GM12872 (cell line): Measurements from ENCODE around the gene TTLL5.
A peak's percentile ranks its signal among the peaks of the same experiment; 100 is the strongest.

ENCODE experiments used
- TF ChIP-seq, protein P1 (sequence below): IDR thresholded peaks from 3 replicates; pipeline ENCODE4 v1.5.1; 2011; ENCODE audit warnings: low read depth, mild to moderate bottlenecking, low read length, moderate library complexity; ENCODE audit not compliant: insufficient read depth

The TTLL5 gene

DNA sequence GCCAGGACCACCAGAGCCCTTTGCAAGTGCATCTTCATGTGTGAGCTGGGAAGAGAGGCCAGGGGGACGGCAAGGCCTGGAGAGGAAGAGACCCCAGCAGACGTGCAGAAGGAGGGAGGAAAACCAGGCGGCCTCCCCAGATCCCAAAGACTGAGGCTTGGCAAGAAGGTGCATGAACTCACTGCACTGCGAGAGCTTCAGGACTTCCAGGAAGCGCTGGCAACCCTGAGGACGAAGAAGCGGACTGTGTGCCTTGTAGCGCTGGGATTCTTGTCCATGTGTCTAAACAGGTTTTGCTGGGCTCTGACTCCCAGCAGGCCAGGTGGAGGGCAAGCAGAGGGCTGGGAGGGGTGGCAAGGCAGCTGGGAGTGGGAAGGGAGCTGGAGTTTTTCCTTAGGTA lies 319.8 kb downstream of the TTLL5 start:
- TF ChIP-seq, protein P1, sequence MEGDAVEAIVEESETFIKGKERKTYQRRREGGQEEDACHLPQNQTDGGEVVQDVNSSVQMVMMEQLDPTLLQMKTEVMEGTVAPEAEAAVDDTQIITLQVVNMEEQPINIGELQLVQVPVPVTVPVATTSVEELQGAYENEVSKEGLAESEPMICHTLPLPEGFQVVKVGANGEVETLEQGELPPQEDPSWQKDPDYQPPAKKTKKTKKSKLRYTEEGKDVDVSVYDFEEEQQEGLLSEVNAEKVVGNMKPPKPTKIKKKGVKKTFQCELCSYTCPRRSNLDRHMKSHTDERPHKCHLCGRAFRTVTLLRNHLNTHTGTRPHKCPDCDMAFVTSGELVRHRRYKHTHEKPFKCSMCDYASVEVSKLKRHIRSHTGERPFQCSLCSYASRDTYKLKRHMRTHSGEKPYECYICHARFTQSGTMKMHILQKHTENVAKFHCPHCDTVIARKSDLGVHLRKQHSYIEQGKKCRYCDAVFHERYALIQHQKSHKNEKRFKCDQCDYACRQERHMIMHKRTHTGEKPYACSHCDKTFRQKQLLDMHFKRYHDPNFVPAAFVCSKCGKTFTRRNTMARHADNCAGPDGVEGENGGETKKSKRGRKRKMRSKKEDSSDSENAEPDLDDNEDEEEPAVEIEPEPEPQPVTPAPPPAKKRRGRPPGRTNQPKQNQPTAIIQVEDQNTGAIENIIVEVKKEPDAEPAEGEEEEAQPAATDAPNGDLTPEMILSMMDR: no peak

DNA sequence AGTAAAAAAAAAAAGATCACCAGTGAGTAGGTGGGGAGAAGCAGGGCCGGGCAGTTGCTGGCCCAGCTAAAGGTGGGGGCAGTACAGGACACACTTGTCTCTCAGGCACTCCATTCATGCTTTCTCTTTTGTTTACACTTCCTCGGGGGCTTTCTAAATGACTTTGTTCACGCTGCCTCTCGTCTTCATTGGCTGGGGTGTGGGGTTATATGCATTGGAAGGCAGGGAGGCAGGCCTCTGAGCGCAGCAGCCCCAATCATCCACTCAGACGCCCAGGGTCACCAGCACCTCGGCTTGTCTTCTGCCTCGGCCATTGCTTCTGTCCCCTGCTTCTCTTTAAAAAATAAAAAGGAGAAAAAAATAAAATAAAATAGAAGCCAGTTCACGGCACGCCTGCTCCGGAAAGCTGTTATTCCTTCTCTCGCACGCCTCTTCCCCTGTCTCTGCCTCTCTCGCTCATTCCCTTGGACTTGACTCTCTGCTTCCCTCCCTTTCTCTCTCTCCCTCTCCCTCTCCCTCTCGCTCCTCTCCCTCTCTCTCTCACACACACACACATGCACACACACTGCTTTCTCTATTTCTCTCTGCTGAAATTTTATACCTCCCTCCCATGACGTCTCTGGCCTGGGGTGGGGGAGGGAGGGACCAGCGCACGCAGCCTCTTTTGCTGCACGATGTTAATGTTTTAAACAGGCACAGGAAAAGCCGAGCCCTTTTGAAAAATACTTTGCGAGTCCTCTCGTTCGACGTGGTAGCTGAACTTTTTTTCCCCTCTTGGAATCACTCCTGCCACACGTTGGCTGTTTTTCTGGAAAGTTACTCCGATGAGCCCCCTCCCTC lies 320.6 kb downstream of the TTLL5 start, which contains the start of gene TGFB3:
TGFB3 (minus strand) TSS at position 570 of the 840 bp plus-strand sequence. CDS start 1,102 bp downstream, outside the sequence.
- TF ChIP-seq, protein P1: no peak

DNA sequence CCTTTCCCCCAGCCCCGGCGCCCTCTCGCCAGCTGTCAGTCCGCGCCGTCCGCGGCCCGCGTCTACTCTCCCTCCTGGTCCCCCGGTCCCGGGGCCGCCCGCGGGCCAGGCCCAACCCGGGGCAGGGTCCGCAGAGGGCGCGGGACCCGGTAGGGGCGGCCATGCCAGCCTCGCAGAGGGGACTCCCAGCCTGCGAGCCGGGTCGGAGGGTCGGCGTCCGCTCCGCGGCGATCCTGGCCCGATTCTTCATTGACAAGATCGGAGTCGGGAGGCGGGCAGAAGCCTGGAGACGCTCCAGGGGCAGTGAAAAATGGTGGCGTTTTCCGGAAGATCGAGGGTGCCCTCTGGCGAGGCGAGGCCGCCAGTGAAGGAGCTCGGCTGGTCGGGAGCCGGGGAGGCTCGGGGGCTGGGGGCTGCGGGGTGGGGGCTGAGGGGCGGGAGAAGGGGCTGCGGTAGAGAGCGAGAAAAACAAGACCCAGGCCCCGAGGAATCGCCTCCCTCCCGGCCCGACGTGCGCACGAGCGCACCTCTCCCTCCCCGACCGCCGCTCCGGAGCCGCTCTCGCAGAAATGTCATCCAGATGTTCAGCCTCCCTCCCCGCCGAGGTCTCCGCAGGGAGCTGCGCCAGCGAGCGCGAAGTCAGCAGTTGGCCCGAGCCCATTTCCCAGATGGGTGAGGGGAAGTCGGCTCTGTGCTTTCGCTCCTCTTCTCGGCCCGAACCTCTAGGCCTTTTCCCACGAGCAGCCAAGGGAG lies 321.4 kb downstream of the TTLL5 start:
- TF ChIP-seq, protein P1: peak; percentile 72

DNA sequence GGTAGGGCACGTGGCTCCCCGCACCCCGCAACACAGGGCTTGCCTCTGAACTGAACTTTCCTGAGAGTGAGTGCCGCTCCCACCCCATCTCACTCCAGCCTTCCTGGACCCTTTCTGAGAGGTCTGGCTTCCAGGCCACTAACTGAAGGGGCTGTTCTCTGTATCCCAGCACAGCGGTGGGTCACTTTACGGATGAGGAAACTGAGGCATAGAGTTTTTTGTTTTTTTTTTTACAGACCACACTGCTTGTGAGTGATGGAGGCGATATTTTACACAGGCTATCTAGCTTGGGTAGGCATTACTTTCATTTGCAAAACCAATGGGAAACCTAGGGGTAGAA lies 321.9 kb downstream of the TTLL5 start:
- TF ChIP-seq, protein P1: no peak

DNA sequence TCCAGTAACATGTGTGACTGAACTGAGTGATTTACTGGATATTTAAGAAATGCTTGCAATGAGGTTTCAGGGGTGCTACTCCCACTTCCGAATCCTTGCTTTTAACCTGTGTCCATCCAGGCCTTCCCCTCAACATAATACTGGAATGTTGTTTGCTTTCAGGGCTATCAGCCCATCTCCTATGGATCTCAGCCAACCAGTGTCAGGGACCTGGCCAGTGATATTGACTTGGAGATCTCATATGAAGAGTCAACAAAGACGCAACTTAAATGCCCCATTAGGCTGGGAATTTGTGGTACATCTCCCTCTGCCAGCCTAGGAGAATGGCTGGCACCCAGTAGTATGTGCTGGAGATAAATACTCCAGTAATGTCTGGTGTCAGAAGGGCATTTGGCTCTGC lies 323.6 kb downstream of the TTLL5 start:
- TF ChIP-seq, protein P1: no peak

DNA sequence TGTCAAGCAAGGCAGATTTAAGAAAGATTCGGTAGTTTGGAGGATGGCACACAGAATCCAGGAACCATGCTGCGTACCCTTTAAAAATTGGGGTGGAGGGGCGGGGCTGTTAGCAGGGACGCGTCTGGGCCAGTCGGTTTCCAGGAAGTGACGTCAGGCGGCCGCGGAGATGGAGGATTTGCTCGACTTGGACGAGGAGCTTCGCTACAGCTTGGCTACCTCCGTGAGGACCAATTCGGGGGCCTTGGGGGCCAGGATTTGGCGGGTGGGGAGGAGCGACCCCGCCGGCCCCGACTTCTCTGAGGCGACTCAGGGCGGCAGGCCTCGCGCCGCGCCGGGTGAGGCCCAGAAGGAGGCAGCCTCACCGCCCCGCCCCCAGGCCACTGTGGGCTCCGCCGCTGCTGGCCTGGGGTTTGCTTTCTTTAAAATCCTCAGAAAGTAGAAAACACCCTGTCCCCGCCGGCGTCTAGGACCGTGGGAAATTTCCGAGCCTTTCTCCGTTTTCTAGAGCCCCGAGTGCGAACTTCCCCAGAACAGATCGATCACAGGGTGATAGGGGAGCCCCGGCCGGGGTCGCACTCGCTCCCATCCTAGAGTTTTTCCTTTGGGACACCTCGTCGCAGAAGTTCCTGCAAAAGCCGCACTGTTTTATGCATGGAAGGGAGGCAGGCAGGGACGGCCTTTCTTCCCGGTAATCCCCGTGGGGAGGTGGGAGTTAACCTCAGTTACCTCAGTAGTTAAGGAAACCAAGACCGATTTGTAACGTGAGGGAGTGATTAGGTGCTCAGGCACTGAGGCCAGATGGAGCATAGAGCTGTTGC lies 324.8 kb downstream of the TTLL5 start, which contains the start of gene IFT43:
IFT43 (plus strand) TSS at position 146 of the 821 bp plus-strand sequence; CDS start at position 170, 24 bp downstream.
- TF ChIP-seq, protein P1: no peak

DNA sequence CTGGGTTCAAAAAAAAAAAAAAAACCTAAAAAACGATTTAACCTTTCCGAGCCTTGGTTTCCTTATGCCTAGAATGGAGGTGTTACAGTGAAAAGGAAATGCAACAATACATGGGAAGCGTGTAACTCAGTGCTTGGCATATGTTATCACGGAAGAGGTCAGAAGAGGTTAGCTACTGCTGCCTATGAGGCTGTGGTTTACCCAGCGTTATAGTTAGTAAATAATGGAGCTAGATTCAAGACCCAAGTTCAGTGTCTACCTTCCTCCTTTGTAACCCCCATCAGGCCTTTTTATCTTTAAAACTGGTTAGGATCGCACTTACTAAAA lies 325.4 kb downstream of the TTLL5 start:
- TF ChIP-seq, protein P1: no peak
